ENCODE results near the gene MGMT. TPM values are rescaled to one million over a fixed set of nuclear protein-coding genes. Genes with fewer than 3 reads are reported as not detected.

MGMT gene
- total RNA-seq, 1 experiment from 2014 or later: 11.5 TPM

DNA sequence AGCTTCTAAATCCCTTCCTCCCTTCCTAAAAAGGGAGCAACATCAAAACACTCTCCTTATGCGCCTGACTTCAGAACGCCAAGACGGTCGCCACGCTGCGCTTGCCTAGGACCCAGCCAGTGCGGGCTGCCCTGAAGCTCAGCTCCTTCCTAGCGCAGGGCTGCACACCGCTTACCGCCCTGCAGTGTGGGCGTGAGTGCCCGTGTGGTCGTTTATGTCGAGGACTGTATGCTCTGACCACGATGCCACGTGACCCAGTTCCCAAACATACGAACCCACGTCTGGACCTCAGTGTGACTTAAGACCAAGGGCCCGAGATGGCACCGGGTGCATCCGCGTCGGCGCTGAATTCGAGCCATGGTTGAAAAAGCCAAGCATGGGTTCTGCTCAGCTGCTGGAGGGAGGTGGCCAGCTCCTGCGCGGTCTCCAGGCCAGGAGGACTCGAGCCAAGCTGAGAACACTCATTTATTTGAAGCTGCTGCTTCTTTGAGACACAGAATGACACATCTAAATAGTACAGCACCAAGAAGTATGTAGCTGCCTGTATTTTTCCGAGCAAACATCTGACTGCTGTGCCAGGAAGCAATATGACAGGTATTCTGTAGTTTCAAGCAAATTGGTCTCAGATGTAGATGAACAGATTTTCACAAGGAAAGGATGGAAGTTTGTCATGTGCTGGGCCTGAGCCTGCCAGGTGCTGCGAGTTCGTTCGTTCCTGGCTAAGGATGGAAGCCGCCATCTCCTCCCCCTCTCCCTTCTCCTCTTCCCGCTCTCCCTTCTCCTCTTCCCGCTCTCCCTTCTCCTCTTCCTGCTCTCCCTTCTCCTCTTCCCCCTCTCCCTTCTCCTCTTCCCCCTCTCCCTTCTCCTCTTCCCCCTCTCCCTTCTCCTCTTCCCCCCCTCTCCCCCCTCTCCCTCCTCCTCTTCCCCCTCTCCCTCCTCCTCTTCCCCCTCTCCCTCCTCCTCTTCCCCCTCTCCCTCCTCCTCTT is 312.4 kb downstream of the MGMT start (continued):
- TF ChIP-seq, protein P1, sequence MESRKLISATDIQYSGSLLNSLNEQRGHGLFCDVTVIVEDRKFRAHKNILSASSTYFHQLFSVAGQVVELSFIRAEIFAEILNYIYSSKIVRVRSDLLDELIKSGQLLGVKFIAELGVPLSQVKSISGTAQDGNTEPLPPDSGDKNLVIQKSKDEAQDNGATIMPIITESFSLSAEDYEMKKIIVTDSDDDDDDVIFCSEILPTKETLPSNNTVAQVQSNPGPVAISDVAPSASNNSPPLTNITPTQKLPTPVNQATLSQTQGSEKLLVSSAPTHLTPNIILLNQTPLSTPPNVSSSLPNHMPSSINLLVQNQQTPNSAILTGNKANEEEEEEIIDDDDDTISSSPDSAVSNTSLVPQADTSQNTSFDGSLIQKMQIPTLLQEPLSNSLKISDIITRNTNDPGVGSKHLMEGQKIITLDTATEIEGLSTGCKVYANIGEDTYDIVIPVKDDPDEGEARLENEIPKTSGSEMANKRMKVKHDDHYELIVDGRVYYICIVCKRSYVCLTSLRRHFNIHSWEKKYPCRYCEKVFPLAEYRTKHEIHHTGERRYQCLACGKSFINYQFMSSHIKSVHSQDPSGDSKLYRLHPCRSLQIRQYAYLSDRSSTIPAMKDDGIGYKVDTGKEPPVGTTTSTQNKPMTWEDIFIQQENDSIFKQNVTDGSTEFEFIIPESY (IDR thresholded peaks at IDR 0.05; ENCODE audit: extremely low read depth, insufficient replicate concordance, low read length): no peak
- TF ChIP-seq CBX3 (IDR thresholded peaks at IDR 0.05; ENCODE audit: low read depth): no peak

DNA sequence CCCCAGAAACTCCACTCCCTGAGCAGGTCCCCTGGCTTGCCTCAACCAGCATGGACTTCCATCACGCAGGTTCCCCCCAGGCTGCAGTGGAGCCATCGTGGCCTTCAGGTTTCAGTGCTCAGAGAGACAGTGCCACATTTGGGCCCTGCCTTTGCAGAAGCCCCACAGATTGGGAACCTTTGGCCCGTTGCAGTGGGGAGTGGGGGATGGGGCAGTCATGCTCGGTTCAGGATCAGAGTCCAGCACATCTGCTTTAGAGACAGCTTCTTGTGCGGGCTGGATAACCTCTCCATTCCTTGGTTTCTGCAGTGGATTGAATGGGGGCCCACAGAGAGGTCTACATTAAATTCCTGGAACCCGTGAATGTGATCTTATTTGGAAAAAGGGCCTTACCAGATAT is 313.2 kb downstream of the MGMT start:
- H3K4me3 ChIP-seq (replicated peaks in 1 of 2; ENCODE audit: low read depth in 1 of 2, low read length in 2 of 2): no peak overlapping the region
- H3K27me3 ChIP-seq (ENCODE audit: insufficient read depth, low read length): no peaks in the 10 kb centered on the region
- no peaks in the 10 kb centered on the region for H3K79me2 ChIP-seq (ENCODE audit: insufficient read depth, low read length)
- H2AFZ ChIP-seq (ENCODE audit: low read depth, low read length, poor library complexity, severe bottlenecking): no peak overlapping the region
- POLR2A ChIA-PET: no interaction called here
- ATAC-seq (no peak), DNase-seq (ENCODE audit: low read depth, low spot score) (no peak)
- no TSS peak for BruUV-seq (replicated peaks)
- H4K20me1 ChIP-seq (ENCODE audit: insufficient read depth): no peaks in the 10 kb centered on the region
- H3K27ac ChIP-seq (ENCODE audit: low read depth, low read length): no peak overlapping the region
- RAD21 ChIA-PET (ENCODE audit: low non-redundant PET in 1 of 2, low total read pairs in 2 of 2, uncharacterized antibody in 2 of 2, unreplicated experiment in 2 of 2): no interaction called here
- intact Hi-C loops (cut with micrococcal nuclease): no loop called here
- H3K9me3 ChIP-seq (ENCODE audit: control insufficient read depth in 1 of 2, insufficient read depth in 1 of 2, low read depth in 1 of 2, low read length in 2 of 2): no peaks in the 10 kb centered on the region
- no peak overlapping the region for H3K9ac ChIP-seq (ENCODE audit: low read length)
- no peaks in the 10 kb centered on the region for H3K36me3 ChIP-seq (ENCODE audit: control insufficient read depth in 1 of 2, insufficient read depth in 2 of 2, low read length in 2 of 2)
- CTCF ChIA-PET: no interaction called here
- H3K9me2 ChIP-seq (ENCODE audit: insufficient read depth): no peaks in the 10 kb centered on the region
- no peak overlapping the region for H3K4me2 ChIP-seq (ENCODE audit: low read length)
- H3K4me1 ChIP-seq (ENCODE audit: control insufficient read depth in 1 of 2, insufficient read depth in 2 of 2, low read length in 2 of 2): no peaks in the 10 kb centered on the region
- TF ChIP-seq ELF1 (IDR thresholded peaks at IDR 0.05; ENCODE audit: borderline replicate concordance, low read depth): no peak
- TF ChIP-seq, protein P2, sequence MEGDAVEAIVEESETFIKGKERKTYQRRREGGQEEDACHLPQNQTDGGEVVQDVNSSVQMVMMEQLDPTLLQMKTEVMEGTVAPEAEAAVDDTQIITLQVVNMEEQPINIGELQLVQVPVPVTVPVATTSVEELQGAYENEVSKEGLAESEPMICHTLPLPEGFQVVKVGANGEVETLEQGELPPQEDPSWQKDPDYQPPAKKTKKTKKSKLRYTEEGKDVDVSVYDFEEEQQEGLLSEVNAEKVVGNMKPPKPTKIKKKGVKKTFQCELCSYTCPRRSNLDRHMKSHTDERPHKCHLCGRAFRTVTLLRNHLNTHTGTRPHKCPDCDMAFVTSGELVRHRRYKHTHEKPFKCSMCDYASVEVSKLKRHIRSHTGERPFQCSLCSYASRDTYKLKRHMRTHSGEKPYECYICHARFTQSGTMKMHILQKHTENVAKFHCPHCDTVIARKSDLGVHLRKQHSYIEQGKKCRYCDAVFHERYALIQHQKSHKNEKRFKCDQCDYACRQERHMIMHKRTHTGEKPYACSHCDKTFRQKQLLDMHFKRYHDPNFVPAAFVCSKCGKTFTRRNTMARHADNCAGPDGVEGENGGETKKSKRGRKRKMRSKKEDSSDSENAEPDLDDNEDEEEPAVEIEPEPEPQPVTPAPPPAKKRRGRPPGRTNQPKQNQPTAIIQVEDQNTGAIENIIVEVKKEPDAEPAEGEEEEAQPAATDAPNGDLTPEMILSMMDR (IDR thresholded peaks at IDR 0.05 in 2 of 3, conservative IDR thresholded peaks at IDR 0.05 in 1 of 3; ENCODE audit: borderline replicate concordance in 1 of 3, insufficient read depth in 1 of 3, low read depth in 2 of 3, low read length in 2 of 3): no peak
- TF ChIP-seq, protein P1 (IDR thresholded peaks at IDR 0.05; ENCODE audit: extremely low read depth, insufficient replicate concordance, low read length): no peak
- TF ChIP-seq, protein P3, sequence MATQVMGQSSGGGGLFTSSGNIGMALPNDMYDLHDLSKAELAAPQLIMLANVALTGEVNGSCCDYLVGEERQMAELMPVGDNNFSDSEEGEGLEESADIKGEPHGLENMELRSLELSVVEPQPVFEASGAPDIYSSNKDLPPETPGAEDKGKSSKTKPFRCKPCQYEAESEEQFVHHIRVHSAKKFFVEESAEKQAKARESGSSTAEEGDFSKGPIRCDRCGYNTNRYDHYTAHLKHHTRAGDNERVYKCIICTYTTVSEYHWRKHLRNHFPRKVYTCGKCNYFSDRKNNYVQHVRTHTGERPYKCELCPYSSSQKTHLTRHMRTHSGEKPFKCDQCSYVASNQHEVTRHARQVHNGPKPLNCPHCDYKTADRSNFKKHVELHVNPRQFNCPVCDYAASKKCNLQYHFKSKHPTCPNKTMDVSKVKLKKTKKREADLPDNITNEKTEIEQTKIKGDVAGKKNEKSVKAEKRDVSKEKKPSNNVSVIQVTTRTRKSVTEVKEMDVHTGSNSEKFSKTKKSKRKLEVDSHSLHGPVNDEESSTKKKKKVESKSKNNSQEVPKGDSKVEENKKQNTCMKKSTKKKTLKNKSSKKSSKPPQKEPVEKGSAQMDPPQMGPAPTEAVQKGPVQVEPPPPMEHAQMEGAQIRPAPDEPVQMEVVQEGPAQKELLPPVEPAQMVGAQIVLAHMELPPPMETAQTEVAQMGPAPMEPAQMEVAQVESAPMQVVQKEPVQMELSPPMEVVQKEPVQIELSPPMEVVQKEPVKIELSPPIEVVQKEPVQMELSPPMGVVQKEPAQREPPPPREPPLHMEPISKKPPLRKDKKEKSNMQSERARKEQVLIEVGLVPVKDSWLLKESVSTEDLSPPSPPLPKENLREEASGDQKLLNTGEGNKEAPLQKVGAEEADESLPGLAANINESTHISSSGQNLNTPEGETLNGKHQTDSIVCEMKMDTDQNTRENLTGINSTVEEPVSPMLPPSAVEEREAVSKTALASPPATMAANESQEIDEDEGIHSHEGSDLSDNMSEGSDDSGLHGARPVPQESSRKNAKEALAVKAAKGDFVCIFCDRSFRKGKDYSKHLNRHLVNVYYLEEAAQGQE (IDR thresholded peaks at IDR 0.05; ENCODE audit: low read depth): no peak
- TF ChIP-seq SIN3A (IDR thresholded peaks at IDR 0.05; ENCODE audit: low read depth): no peak
- no peak for TF ChIP-seq TCF7L2 (IDR thresholded peaks at IDR 0.05; ENCODE audit: borderline replicate concordance, extremely low read depth, insufficient read depth, insufficient read length)
- no peak for TF ChIP-seq EZH2phosphoT487 (IDR thresholded peaks at IDR 0.05; ENCODE audit: borderline replicate concordance)
- TF ChIP-seq SRF (IDR thresholded peaks at IDR 0.05; ENCODE audit: low read depth): no peak
- TF ChIP-seq, protein P4, sequence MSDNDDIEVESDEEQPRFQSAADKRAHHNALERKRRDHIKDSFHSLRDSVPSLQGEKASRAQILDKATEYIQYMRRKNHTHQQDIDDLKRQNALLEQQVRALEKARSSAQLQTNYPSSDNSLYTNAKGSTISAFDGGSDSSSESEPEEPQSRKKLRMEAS (IDR thresholded peaks at IDR 0.05): no peak
- TF ChIP-seq, protein P5, sequence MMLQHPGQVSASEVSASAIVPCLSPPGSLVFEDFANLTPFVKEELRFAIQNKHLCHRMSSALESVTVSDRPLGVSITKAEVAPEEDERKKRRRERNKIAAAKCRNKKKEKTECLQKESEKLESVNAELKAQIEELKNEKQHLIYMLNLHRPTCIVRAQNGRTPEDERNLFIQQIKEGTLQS (IDR thresholded peaks at IDR 0.05): no peak
- TF ChIP-seq ZFX (IDR thresholded peaks at IDR 0.05): no peak
